GM19324 (cell line): ENCODE results near the gene LTB4R.
A peak's percentile ranks its signal among the peaks of the same experiment; 100 is the strongest.

Source experiments
- ATAC-seq: cut with Tn5 transposase; IDR thresholded peaks from one replicate; pipeline ENCODE4 v1.9.1; 2021; ENCODE audit warnings: mild to moderate bottlenecking, moderate library complexity; ENCODE audit not compliant: unreplicated experiment, low FRiP score

Gene LTB4R

GRCh38 chr14:24366413-24366720, 55.1 kb downstream of the LTB4R start:
- no peak for ATAC-seq

DNA sequence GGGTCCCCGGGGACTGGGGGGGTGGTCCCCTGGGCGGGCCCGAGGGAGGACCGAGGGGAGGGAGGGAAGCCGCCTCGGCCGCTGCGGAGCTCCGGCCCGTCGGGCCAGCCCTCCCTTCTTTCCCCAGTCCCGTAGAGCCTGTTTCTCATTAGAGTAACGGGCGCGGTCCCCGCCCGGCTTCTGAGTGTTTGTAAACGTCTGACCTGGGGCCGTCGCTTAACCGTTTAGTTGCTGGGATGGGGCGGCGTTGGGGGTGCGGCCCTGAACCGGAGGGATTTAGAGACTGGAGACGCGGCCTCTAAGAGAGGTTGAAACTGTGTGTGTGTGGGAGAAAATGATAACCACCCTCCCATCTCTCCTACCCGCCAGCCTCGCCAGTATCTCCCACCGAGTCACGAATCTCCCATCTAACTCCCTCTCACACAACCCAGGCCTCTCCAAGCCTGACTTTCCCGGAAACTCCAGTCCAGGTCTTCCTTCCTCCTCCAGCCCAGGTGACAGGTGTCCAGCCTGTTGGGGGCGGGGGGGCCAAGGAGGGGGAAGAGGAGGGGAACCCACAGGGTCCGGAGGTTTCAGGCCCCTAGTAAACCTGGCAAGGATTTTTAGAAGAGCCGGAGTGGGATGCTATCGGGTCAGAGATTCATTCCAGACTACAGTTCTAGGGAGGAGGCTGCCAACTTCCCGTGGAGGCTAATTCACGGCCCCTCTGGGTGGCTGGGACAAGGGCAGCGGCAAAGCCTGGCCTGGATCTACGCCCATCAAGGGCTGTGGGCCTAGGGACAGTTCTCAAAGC, 55.6 kb downstream of the LTB4R start:
- ATAC-seq: peak; percentile 66
